Measurements from ENCODE around the gene SIRT6. TPM values are rescaled to one million over a fixed set of nuclear protein-coding genes. Genes with fewer than 3 reads are reported as not detected.

Gene SIRT6
- polyA plus RNA-seq, 1 of the 3 experiments (the other 2 are of a cell fraction), result 41.0 TPM

DNA sequence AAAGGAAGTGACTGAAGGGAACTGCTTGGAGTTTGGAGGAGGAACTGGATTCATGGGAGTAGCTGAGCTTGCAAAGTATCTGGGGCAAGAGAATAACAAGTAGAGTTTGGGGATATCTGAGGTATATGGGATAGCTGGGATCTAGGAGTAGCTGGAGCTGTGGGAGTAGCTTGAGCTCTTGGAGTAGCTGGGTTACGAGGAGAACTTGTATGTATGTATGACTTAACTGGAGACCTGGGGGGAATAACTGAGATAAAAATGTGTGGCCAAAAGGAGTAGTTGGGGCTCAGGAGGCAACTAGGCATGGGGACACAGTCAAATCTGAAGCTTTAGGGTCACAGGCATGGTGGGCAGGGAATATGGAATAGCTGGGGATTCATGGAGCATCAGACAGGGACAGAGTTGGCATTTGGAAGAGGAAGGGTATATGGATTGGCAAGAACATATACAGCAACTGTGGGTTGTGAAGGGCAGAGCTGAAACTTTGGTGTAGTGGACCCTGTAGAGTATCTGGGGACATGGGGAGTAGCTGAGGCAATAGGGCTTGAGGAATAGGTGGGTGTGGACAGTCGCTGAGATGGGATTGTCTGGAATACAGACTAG, 18.7 kb upstream of the SIRT6 start:
- DNase-seq, result no peak
- Histone ChIP-seq H3K4me1 (ENCODE audit: control insufficient read depth in 1 of 2, insufficient read depth in 2 of 2, low read depth in 1 of 2, low read length in 1 of 2) (no peaks in the 10 kb centered on the region), H3K27ac (ENCODE audit: low read depth in 2 of 2, low read length in 1 of 2) (no peak overlapping the region), H3K36me3 (replicated peaks in 1 of 2; ENCODE audit: control insufficient read depth in 1 of 2, insufficient read depth in 2 of 2, low read length in 1 of 2) (no peaks in the 10 kb centered on the region), H3K79me2 (ENCODE audit: insufficient read depth) (no peaks in the 10 kb centered on the region), H3K27me3 (ENCODE audit: insufficient read depth) (peaks cover 60% of the 10 kb centered on the region), H3K4me2 (no peak overlapping the region), H4K20me1 (ENCODE audit: insufficient read depth) (no peaks in the 10 kb centered on the region), H2AFZ (ENCODE audit: low read depth) (no peak overlapping the region), H3K9ac (no peak overlapping the region), H3K9me3 (no peaks in the 10 kb centered on the region), H3K9me2 (no peaks in the 10 kb centered on the region), H3K4me3 (ENCODE audit: low read depth in 2 of 2, low read length in 1 of 2) (no peak overlapping the region), H3F3A (replicated peaks; ENCODE audit: insufficient read depth) (peaks cover 2% of the 10 kb centered on the region)
- ChIA-PET CTCF (interaction anchor here (0.9 to 3.2 kb wide), 9 partner anchors 8 to 215 kb away, joined by 3 to 22 read pairs (median 4); partner anchors contain the start of gene EEF2), POLR2A (interaction anchor here (1.0 kb wide), 1 partner anchor 9 kb away, joined by 3 read pairs; no protein-coding TSS in a partner anchor)
- TF ChIP-seq RAD21 (IDR thresholded peaks at IDR 0.05; ENCODE audit: low read length) (no peak), MXI1 (IDR thresholded peaks at IDR 0.05; ENCODE audit: low read depth, low read length) (no peak), JUND (IDR thresholded peaks at IDR 0.05) (no peak), TCF12 (IDR thresholded peaks at IDR 0.05) (no peak)
- TF ChIP-seq, protein P1, sequence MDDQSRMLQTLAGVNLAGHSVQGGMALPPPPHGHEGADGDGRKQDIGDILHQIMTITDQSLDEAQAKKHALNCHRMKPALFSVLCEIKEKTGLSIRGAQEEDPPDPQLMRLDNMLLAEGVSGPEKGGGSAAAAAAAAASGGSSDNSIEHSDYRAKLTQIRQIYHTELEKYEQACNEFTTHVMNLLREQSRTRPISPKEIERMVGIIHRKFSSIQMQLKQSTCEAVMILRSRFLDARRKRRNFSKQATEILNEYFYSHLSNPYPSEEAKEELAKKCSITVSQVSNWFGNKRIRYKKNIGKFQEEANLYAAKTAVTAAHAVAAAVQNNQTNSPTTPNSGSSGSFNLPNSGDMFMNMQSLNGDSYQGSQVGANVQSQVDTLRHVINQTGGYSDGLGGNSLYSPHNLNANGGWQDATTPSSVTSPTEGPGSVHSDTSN (IDR thresholded peaks at IDR 0.05), result no peak
- WGBS (ENCODE audit: low lambda C conversion rate), result 47% methylated on average over 2 of the region's 2 CpGs

- H3K36me3 ChIP-seq (replicated peaks in 1 of 2; ENCODE audit: control insufficient read depth in 1 of 2, insufficient read depth in 2 of 2, low read length in 1 of 2), result no peaks in the 10 kb centered on the region
- no peak overlapping the region for H3K4me3 ChIP-seq (ENCODE audit: low read depth in 2 of 2, low read length in 1 of 2)
- TF ChIP-seq EP300 (IDR thresholded peaks at IDR 0.05; ENCODE audit: borderline replicate concordance in 1 of 2, low read depth in 1 of 2, low read length in 1 of 2) (no peak), RAD21 (IDR thresholded peaks at IDR 0.05; ENCODE audit: low read length) (no peak), CTCF (IDR thresholded peaks at IDR 0.05) (peak; percentile 24), CHD2 (IDR thresholded peaks at IDR 0.05; ENCODE audit: low read length, partially characterized antibody) (no peak), POLR2AphosphoS5 (IDR thresholded peaks at IDR 0.05; ENCODE audit: low read depth, low read length) (no peak)
- peak; percentile 53 for DNase-seq
- H3K9me2 ChIP-seq, result no peaks in the 10 kb centered on the region
- no peaks in the 10 kb centered on the region for H3K4me1 ChIP-seq (ENCODE audit: control insufficient read depth in 1 of 2, insufficient read depth in 2 of 2, low read depth in 1 of 2, low read length in 1 of 2)
- H3K9ac ChIP-seq, result no peak overlapping the region
- WGBS (ENCODE audit: low lambda C conversion rate), result 3% methylated on average over 11 of the region's 33 CpGs
- H3K79me2 ChIP-seq (ENCODE audit: insufficient read depth), result no peaks in the 10 kb centered on the region
- no peaks in the 10 kb centered on the region for H3K9me3 ChIP-seq
- POLR2A ChIA-PET, result no interaction called here
- CTCF ChIA-PET, result interaction anchor here (0.7 to 3.2 kb wide), 8 partner anchors 11 to 367 kb away, joined by 3 to 22 read pairs (median 4); no protein-coding TSS in a partner anchor
- H3K27ac ChIP-seq (ENCODE audit: low read depth in 2 of 2, low read length in 1 of 2), result no peak overlapping the region
- no peak overlapping the region for H2AFZ ChIP-seq (ENCODE audit: low read depth)
- H3K27me3 ChIP-seq (ENCODE audit: insufficient read depth), result peaks cover 71% of the 10 kb centered on the region
- H3F3A ChIP-seq (replicated peaks; ENCODE audit: insufficient read depth), result peaks cover 2% of the 10 kb centered on the region
- H4K20me1 ChIP-seq (ENCODE audit: insufficient read depth), result no peaks in the 10 kb centered on the region
- no peak overlapping the region for H3K4me2 ChIP-seq
Measured at GRCh38 chr19:4199699-4200293, 17.4 kb upstream of the SIRT6 start.
